CD4-positive, alpha-beta memory T cell (primary cell): ENCODE results near the gene IQCM. TPM values are rescaled to one million over a fixed set of nuclear protein-coding genes. Genes with fewer than 3 reads are reported as not detected.
"Not testable (repeated sequence)": the region's sequence is repeated elsewhere in the genome, so short reads cannot be mapped to it uniquely, and the experiment has no call there.

ENCODE experiments used
- CTCF ChIA-PET: fragments of 350-600 bp; sonication (Branson Sonifier 250); formaldehyde crosslinking; loops from one replicate; lab custom pipeline; 2021; ENCODE audit warnings: inconsistent platforms; ENCODE audit not compliant: partially characterized antibody; lab: Charles Lee
- POLR2A ChIA-PET: fragments of 350-600 bp; sonication (Branson Sonifier 250); formaldehyde crosslinking; loops from one replicate; lab custom pipeline; 2021; ENCODE audit not compliant: partially characterized antibody; lab: Charles Lee
- DNase-seq, 5 donors: peaks; one replicate each; pipeline versions ENCODE4 v3.0.0 to v3.0.0-alpha.2; 2020 to 2022; ENCODE audit warnings: mixed read lengths in 1 of 5
- H3K27ac ChIP-seq: one replicate; pipeline ENCODE4 v1.7.0; 2013; ENCODE audit warnings: low read depth, low read length
- H3K27me3 ChIP-seq: 2 replicates; pipeline ENCODE4 v1.7.0; 2013; ENCODE audit warnings: mild to moderate bottlenecking, low read length, moderate library complexity; ENCODE audit not compliant: insufficient read depth
- H3K36me3 ChIP-seq: 2 replicates; pipeline ENCODE4 v1.7.0; 2013; ENCODE audit warnings: mild to moderate bottlenecking, low read length, moderate library complexity; ENCODE audit not compliant: insufficient read depth
- H3K4me1 ChIP-seq: 2 replicates; pipeline ENCODE4 v1.7.0; 2013; ENCODE audit warnings: mild to moderate bottlenecking, low read length, moderate library complexity; ENCODE audit not compliant: insufficient read depth
- H3K4me3 ChIP-seq, 2 donors: one replicate each; pipeline ENCODE4 v1.7.0; 2013; ENCODE audit warnings: low read length in 2 of 2, mild to moderate bottlenecking in 1 of 2
- H3K9me3 ChIP-seq, 2 donors: one replicate each; pipeline ENCODE4 v1.7.0; 2013; ENCODE audit warnings: low read length in 2 of 2, control low read depth in 1 of 2; ENCODE audit not compliant: control insufficient read depth in 1 of 2
- H3K27ac Mint-ChIP-seq, 7 donors: one replicate each; pipeline ENCODE4 v1.8.0; 2020 to 2021; ENCODE audit warnings: mixed read lengths in 7 of 7, mild to moderate bottlenecking in 6 of 7, inconsistent platforms in 3 of 7, moderate library complexity in 3 of 7
- H3K27me3 Mint-ChIP-seq, 2 donors: one replicate each; pipeline ENCODE4 v1.8.0; 2020 to 2021; ENCODE audit warnings: mixed read lengths in 2 of 2
- H3K36me3 Mint-ChIP-seq, 2 donors: one replicate each; pipeline ENCODE4 v1.8.0; 2020 to 2021; ENCODE audit warnings: mixed read lengths in 2 of 2, inconsistent platforms in 1 of 2, mild to moderate bottlenecking in 1 of 2
- H3K4me1 Mint-ChIP-seq, 4 donors: one replicate each; pipeline ENCODE4 v1.8.0; 2020 to 2021; ENCODE audit warnings: mixed read lengths in 4 of 4, mild to moderate bottlenecking in 1 of 4
- H3K4me3 Mint-ChIP-seq, 8 donors: one replicate each; pipeline ENCODE4 v1.8.0; 2020 to 2021; ENCODE audit warnings: mixed read lengths in 8 of 8, mild to moderate bottlenecking in 7 of 8, moderate library complexity in 6 of 8, inconsistent platforms in 3 of 8
- H3K9me3 Mint-ChIP-seq, 8 donors: one replicate each; pipeline ENCODE4 v1.8.0; 2020 to 2021; ENCODE audit warnings: mixed read lengths in 8 of 8, mild to moderate bottlenecking in 5 of 8, inconsistent platforms in 3 of 8, moderate library complexity in 1 of 8
- intact Hi-C: fragments of 100-400 bp; cut with micrococcal nuclease; formaldehyde crosslinking; loops from one replicate; pipeline ENCODE4 v1.15.1; 2023
- polyA plus RNA-seq, 2 donors: library from polyadenylated mRNA; unstranded; fragments of 300-500 nt; fragmentation: Illumina TruSeq; gene quantifications; one replicate each; pipeline ENCODE4 v1.2.3, GENCODE V29; 2021
- total RNA-seq, 2 experiments: library from RNA; stranded (reverse); gene quantifications; one replicate each; pipeline ENCODE4 v1.2.3, GENCODE V29; 2021

Gene IQCM
- total and polyA plus RNA-seq, 4 experiments from 2014 or later = not detected

DNA sequence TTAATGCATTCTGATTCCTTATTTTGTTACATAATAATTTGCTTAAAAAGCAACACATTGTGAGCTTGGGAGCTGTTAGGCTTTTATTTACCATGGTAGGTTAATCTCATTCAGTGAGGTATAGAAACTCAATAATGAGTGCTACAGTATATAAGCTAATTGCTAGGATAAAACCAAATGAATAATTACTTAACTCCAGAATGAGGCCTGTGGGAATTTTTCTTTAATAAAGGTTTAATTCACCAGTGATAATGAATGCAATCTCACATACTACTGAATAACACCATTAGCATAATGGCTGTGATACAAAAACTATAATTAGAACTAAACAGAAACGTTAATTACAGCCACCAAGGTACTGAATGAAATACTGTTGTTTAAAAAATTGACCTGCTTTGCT is 326.3 kb downstream of the IQCM start:
- Histone ChIP-seq H3K9me3 (no peaks in the 10 kb centered on the region), H3K27me3 (no peaks in the 10 kb centered on the region), H3K36me3 (no peaks in the 10 kb centered on the region), H3K4me1 (no peaks in the 10 kb centered on the region), H3K27ac (no peak overlapping the region), H3K4me3 (no peak overlapping the region)
- Mint-ChIP-seq H3K36me3 (no peaks in the 10 kb centered on the region), H3K4me1 (no peaks in the 10 kb centered on the region), H3K4me3 (no peak overlapping the region), H3K27me3 (peaks cover 0 to 1% of the 10 kb centered on the region in 2 donors), H3K9me3 (peaks cover 0 to 7% (median 2%) of the 10 kb centered on the region in 8 donors), H3K27ac (no peak overlapping the region)
- ChIA-PET CTCF (no interaction called here), POLR2A (no interaction called here)
- no peak for DNase-seq
- intact Hi-C loops = no loop called here

DNA sequence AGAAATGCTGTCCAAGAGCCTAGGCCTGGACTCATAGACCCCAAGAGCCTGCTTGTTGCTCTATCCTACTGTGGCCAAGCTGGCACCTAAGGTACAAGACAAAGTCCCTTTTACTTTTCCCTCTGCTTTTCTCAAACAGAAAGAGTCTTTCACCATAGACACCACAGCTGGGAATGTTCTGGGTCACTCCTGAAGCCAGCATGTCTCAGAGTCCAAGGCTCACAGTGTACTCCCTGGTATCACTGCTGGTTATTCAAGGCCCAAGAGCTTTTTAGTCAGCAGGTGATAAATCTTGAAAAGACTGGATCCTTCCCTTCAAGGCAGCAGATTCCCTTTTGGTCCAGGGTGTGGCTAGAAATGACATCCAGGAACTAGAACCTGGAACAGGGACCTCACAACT is 328.8 kb downstream of the IQCM start:
- Mint-ChIP-seq H3K4me1 (no peaks in the 10 kb centered on the region), H3K36me3 (no peaks in the 10 kb centered on the region), H3K4me3 (no peak overlapping the region), H3K27ac (no peak overlapping the region), H3K27me3 (peaks cover 0 to 1% of the 10 kb centered on the region in 2 donors), H3K9me3 (peaks cover 0 to 6% (median under 1%) of the 10 kb centered on the region in 8 donors)
- H3K36me3 ChIP-seq = no peaks in the 10 kb centered on the region
- H3K4me3 ChIP-seq = no peak overlapping the region
- no peak for DNase-seq
- H3K27me3 ChIP-seq = no peaks in the 10 kb centered on the region
- H3K9me3 ChIP-seq = no peaks in the 10 kb centered on the region
- H3K27ac ChIP-seq = no peak overlapping the region
- intact Hi-C loops = no loop called here
- ChIA-PET CTCF (no interaction called here), POLR2A (no interaction called here)
- no peaks in the 10 kb centered on the region for H3K4me1 ChIP-seq

DNA sequence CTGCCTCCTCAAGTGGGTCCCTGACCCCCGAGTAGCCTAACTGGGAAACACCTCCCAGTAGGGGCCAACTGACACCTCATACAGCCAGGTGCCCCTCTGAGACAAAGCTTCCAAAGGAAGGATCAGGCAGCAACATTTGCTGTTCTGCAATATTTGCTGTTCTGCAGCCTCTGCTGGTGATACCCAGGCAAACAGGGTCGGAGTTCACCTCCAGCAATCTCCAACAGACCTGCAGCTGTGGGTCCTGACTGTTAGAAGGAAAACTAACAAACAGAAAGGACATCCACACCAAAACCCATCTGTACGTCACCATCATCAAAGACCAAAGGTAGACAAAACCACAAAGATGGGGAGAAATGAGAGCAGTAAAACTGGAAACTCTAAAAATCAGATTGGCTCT is 347.0 kb downstream of the IQCM start:
- H3K27ac ChIP-seq, H3K4me3 ChIP-seq, H3K27me3 Mint-ChIP-seq, POLR2A ChIA-PET, H3K4me3 Mint-ChIP-seq, H3K4me1 ChIP-seq, H3K9me3 ChIP-seq, H3K4me1 Mint-ChIP-seq, H3K36me3 ChIP-seq, CTCF ChIA-PET, DNase-seq, H3K27me3 ChIP-seq, H3K36me3 Mint-ChIP-seq, H3K27ac Mint-ChIP-seq, intact Hi-C loops: not testable (repeated sequence)
- H3K9me3 Mint-ChIP-seq = peaks cover 0 to 19% (median 12%) of the 10 kb centered on the region in 8 donors

DNA sequence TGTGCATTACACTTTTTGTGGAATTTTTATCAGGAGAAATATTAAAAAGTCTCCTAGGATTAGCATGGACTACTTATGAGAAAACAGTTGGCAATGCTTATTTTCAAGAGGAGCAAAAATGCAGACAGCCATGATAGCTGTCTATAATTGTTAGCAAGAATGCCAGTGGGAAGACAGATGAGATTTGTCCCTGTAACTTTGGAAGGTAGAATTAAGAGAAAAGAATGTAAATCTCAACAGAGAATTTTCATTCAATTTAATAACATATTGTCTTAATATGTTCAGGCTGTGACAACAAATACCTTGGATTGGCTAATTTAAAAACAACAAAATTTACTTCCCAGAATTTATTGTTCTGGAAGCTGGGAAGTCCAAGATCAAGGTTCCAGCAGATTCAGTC is 349.2 kb downstream of the IQCM start:
- Mint-ChIP-seq H3K4me1 (no peaks in the 10 kb centered on the region), H3K36me3 (peaks cover 0 to 1% of the 10 kb centered on the region in 2 donors), H3K4me3 (no peak overlapping the region), H3K9me3 (peaks cover 2 to 16% (median 11%) of the 10 kb centered on the region in 8 donors), H3K27ac (no peak overlapping the region), H3K27me3 (no peaks in the 10 kb centered on the region)
- Histone ChIP-seq H3K4me1 (no peaks in the 10 kb centered on the region), H3K36me3 (no peaks in the 10 kb centered on the region), H3K27ac (no peak overlapping the region), H3K9me3 (no peaks in the 10 kb centered on the region), H3K27me3 (no peaks in the 10 kb centered on the region), H3K4me3 (no peak overlapping the region)
- intact Hi-C loops = no loop called here
- no peak for DNase-seq
- CTCF ChIA-PET = no interaction called here
- POLR2A ChIA-PET = no interaction called here

DNA sequence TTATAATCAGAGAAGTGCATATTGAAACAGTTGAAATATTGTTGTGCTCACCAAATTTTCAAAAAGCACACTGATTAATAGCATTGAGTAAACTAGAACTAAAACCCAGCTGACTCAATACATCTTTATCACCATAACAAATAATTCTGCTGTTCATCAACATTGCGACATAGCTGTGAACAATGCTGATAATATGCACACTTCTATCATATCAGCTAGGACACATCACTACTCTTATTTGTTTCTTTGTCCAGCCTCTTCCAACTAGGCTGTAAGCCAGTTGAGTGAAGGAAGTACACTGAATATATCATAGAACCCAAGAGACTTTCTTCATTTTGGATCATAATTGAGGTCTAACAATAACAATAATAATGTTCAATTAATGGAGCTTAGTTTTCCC is 349.7 kb downstream of the IQCM start:
- ChIA-PET POLR2A (no interaction called here), CTCF (no interaction called here)
- intact Hi-C loops = no loop called here
- Histone ChIP-seq H3K4me1 (no peaks in the 10 kb centered on the region), H3K27me3 (no peaks in the 10 kb centered on the region), H3K9me3 (no peaks in the 10 kb centered on the region), H3K4me3 (no peak overlapping the region), H3K27ac (no peak overlapping the region), H3K36me3 (no peaks in the 10 kb centered on the region)
- DNase-seq = no peak
- H3K4me1 Mint-ChIP-seq = no peaks in the 10 kb centered on the region
- H3K27me3 Mint-ChIP-seq = no peaks in the 10 kb centered on the region
- H3K9me3 Mint-ChIP-seq = peaks cover 2 to 17% (median 9%) of the 10 kb centered on the region in 8 donors
- peaks cover 0 to 1% of the 10 kb centered on the region in 2 donors for H3K36me3 Mint-ChIP-seq
- H3K27ac Mint-ChIP-seq = no peak overlapping the region
- H3K4me3 Mint-ChIP-seq = no peak overlapping the region

DNA sequence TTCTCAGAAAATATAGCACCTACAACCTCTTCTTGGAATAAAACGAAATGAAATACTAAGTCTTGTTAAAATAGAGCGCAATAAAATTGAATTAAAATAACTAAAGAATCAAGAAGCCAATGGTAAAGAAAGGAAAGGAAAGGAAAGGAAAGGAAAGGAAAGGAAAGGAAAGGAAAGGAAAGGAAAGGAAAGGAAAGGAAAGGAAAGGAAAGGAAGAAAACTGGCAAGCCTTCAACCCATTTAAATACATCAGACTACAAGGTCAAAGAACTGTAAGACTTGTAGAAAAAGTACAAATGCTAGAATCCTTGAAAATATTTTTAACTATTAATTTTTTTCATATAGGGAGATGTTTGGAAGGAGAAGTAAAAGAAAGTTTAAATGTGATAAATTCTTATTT is 372.1 kb downstream of the IQCM start:
- ChIA-PET POLR2A (no interaction called here), CTCF (no interaction called here)
- no peaks in the 10 kb centered on the region for H3K27me3 Mint-ChIP-seq
- Histone ChIP-seq H3K4me1 (no peaks in the 10 kb centered on the region), H3K9me3 (no peaks in the 10 kb centered on the region), H3K27ac (no peak overlapping the region), H3K36me3 (no peaks in the 10 kb centered on the region), H3K27me3 (no peaks in the 10 kb centered on the region), H3K4me3 (no peak overlapping the region)
- no peaks in the 10 kb centered on the region for H3K36me3 Mint-ChIP-seq
- no peaks in the 10 kb centered on the region for H3K4me1 Mint-ChIP-seq
- no peak overlapping the region for H3K4me3 Mint-ChIP-seq
- peaks cover 0 to 4% (median 0%) of the 10 kb centered on the region in 8 donors for H3K9me3 Mint-ChIP-seq
- no peak overlapping the region for H3K27ac Mint-ChIP-seq
- DNase-seq = no peak
- intact Hi-C loops = no loop called here

DNA sequence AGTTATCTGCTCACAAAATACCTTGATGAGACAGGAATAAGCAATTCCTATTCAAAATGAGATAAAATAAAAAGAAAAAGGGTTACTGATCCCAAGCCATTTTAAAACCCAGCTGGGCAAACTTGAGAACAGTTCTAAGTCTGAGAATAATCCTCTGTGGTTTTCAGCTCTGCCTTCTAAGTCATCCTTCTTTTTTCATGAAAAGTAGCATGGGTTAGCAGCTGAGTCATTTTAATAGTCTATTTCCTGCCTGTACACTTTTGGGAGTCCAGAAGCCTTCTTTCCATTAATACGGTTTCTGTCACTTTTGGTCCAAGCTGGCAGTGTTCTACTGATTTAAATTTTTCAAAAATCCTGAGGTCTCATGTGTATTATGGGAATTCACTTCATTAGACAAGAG is 374.3 kb downstream of the IQCM start:
- no peaks in the 10 kb centered on the region for H3K4me1 ChIP-seq
- H3K4me3 ChIP-seq = no peak overlapping the region
- ChIA-PET POLR2A (no interaction called here), CTCF (no interaction called here)
- H3K4me3 Mint-ChIP-seq = no peak overlapping the region
- H3K9me3 Mint-ChIP-seq = no peaks in the 10 kb centered on the region
- H3K27me3 Mint-ChIP-seq = no peaks in the 10 kb centered on the region
- no peaks in the 10 kb centered on the region for H3K36me3 Mint-ChIP-seq
- no peak overlapping the region for H3K27ac ChIP-seq
- intact Hi-C loops = no loop called here
- no peak for DNase-seq
- no peaks in the 10 kb centered on the region for H3K9me3 ChIP-seq
- no peak overlapping the region for H3K27ac Mint-ChIP-seq
- H3K4me1 Mint-ChIP-seq = no peaks in the 10 kb centered on the region
- no peaks in the 10 kb centered on the region for H3K27me3 ChIP-seq
- no peaks in the 10 kb centered on the region for H3K36me3 ChIP-seq

DNA sequence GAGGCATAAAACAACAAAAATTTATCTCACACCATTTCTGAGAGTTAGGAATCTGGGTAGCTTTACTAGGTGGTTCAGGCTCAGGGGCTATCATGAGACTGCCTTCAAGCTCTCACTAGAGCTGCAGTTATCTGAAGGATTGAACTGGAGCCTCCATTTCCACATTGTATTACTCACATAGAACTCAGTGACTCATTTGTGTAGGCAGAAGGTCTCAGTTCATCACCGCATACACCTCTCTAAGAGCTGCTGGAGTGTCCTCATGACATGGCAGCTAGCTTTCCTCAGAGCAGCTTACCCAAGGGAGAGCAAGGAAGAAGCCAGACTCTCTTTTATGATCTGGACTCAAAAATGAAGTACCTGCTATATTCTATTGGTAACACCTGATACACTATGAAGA is 389.2 kb downstream of the IQCM start:
- no peak for DNase-seq
- H3K4me1 ChIP-seq = no peaks in the 10 kb centered on the region
- no peaks in the 10 kb centered on the region for H3K36me3 ChIP-seq
- Mint-ChIP-seq H3K36me3 (no peaks in the 10 kb centered on the region), H3K9me3 (peaks cover 0 to 4% (median 0%) of the 10 kb centered on the region in 8 donors), H3K4me1 (no peaks in the 10 kb centered on the region), H3K27ac (peak overlapping the region in 1 of 7 donors; percentile 18), H3K4me3 (no peak overlapping the region), H3K27me3 (no peaks in the 10 kb centered on the region)
- intact Hi-C loops = no loop called here
- peaks cover 0 to 4% of the 10 kb centered on the region in 2 donors for H3K9me3 ChIP-seq
- no peak overlapping the region for H3K4me3 ChIP-seq
- no peaks in the 10 kb centered on the region for H3K27me3 ChIP-seq
- POLR2A ChIA-PET = no interaction called here
- CTCF ChIA-PET = no interaction called here
- H3K27ac ChIP-seq = no peak overlapping the region
